Duodenal mucosa (tissue), 2 donors: Measurements from ENCODE around the gene FOXP4.

ENCODE experiments used
- H3K27ac ChIP-seq: one replicate; pipeline ENCODE4 v1.7.0; 2013; ENCODE audit warnings: low read depth, low read length
- H3K27me3 ChIP-seq, 2 donors: one replicate each; pipeline ENCODE4 v1.7.0; 2013; ENCODE audit warnings: low read length in 2 of 2, control low read depth in 1 of 2; ENCODE audit not compliant: insufficient read depth in 2 of 2, control insufficient read depth in 1 of 2
- H3K36me3 ChIP-seq, 2 donors: one replicate each; pipeline ENCODE4 v1.7.0; 2013; ENCODE audit warnings: low read length in 2 of 2, control low read depth in 1 of 2; ENCODE audit not compliant: insufficient read depth in 2 of 2, control insufficient read depth in 1 of 2
- H3K4me1 ChIP-seq, 2 donors: one replicate each; pipeline ENCODE4 v1.7.0; 2013; ENCODE audit warnings: low read length in 2 of 2, control low read depth in 1 of 2; ENCODE audit not compliant: insufficient read depth in 2 of 2, control insufficient read depth in 1 of 2
- H3K4me3 ChIP-seq, 2 donors: one replicate each; pipeline ENCODE4 v1.7.0; 2013; ENCODE audit warnings: low read length in 2 of 2, low read depth in 1 of 2
- H3K9ac ChIP-seq, 2 donors: one replicate each; pipeline ENCODE4 v1.7.0; 2013; ENCODE audit warnings: low read length in 2 of 2, low read depth in 1 of 2
- H3K9me3 ChIP-seq, 2 donors: one replicate each; pipeline ENCODE4 v1.7.0; 2013; ENCODE audit warnings: low read length in 2 of 2, control low read depth in 1 of 2; ENCODE audit not compliant: control insufficient read depth in 1 of 2

FOXP4 gene

GRCh38 chr6:41649596-41649995 lies 103.4 kb downstream of the FOXP4 start:
- H3K27me3 ChIP-seq, result peaks cover 4% of the 10 kb centered on the region in 2 donors
- no peak overlapping the region for H3K27ac ChIP-seq
- H3K9me3 ChIP-seq, result no peaks in the 10 kb centered on the region
- H3K9ac ChIP-seq, result no peak overlapping the region
- H3K4me1 ChIP-seq, result no peaks in the 10 kb centered on the region
- H3K4me3 ChIP-seq, result no peak overlapping the region
- H3K36me3 ChIP-seq, result no peaks in the 10 kb centered on the region

GRCh38 chr6:41650120-41650519 lies 103.9 kb downstream of the FOXP4 start:
- no peak overlapping the region for H3K4me3 ChIP-seq
- peaks cover 4% of the 10 kb centered on the region in 2 donors for H3K27me3 ChIP-seq
- H3K27ac ChIP-seq, result no peak overlapping the region
- no peaks in the 10 kb centered on the region for H3K9me3 ChIP-seq
- no peaks in the 10 kb centered on the region for H3K4me1 ChIP-seq
- no peak overlapping the region for H3K9ac ChIP-seq
- H3K36me3 ChIP-seq, result no peaks in the 10 kb centered on the region

DNA sequence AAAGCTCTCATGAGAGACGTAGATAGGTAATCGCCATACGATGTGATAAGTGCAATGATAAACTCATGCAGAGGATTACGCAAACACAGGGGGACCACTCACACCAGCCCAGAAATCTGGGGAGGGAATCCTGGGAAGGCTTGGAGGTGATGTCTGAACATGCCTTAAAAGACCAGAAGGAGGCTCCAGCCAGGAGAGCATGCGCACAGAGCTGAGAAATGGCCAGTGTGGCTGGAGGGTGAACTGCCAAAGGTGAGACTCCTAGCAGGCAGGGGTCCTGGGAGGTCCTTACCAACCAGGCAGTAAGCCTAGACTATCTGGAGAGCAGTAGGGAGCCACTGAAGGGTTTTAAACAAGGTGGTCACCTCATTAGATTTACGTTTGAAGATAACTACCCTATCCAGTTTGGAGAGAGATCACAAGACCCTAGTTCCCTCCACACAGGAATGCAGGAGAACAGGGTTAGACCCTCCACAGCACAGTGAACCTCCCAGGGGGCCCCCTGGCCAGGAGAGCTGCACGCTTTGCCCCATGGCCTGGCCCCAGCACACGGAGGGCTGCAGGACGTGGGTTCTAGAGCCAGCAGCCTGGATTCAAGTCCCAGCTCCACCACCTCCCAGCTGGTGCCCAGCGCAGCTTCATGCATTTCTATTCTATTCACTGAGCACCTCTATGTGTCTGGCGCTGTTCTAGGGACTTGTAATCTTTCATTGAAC lies 105.2 kb downstream of the FOXP4 start:
- no peaks in the 10 kb centered on the region for H3K36me3 ChIP-seq
- H3K4me3 ChIP-seq, result no peak overlapping the region
- H3K27me3 ChIP-seq, result peaks cover 4% of the 10 kb centered on the region in 2 donors
- H3K27ac ChIP-seq, result no peak overlapping the region
- H3K9ac ChIP-seq, result no peak overlapping the region
- H3K9me3 ChIP-seq, result no peaks in the 10 kb centered on the region
- peaks cover 0 to 2% of the 10 kb centered on the region in 2 donors for H3K4me1 ChIP-seq
